B cell (primary cell): ENCODE measurements around the gene PKNOX2. TPM values are rescaled to one million over a fixed set of nuclear protein-coding genes. Genes with fewer than 3 reads are reported as not detected.

Source experiments
- ATAC-seq: fragments of 200-7000 bp; cut with Tn5 transposase; one replicate; pipeline ENCODE4 v1.10.0; 2021; ENCODE audit warnings: low read depth, mild to moderate bottlenecking, moderate number of reproducible peaks, moderate library complexity
- CTCF ChIA-PET: fragments of 350-600 bp; sonication (Branson Sonifier 250); formaldehyde crosslinking; loops from one replicate; lab custom pipeline; 2021; ENCODE audit warnings: antibody characterized with exemption, inconsistent platforms; lab: Charles Lee
- POLR2A ChIA-PET: fragments of 350-600 bp; sonication (Branson Sonifier 250); formaldehyde crosslinking; loops from one replicate; lab custom pipeline; 2021; ENCODE audit warnings: antibody characterized with exemption; lab: Charles Lee
- DNase-seq: peaks from one replicate; pipeline ENCODE4 v3.0.0; 2013
- H2AFZ ChIP-seq: 2 replicates; pipeline ENCODE4 v1.6.1; 2012; ENCODE audit warnings: mild to moderate bottlenecking, low read depth, low read length; ENCODE audit not compliant: insufficient read depth, poor library complexity, severe bottlenecking
- H3K27ac ChIP-seq, 2 donors: 1 replicate in 1 of 2; 2 replicates in 1 of 2; pipeline ENCODE4 v1.5.1; 2012 to 2013; ENCODE audit warnings: low read length in 2 of 2, mild to moderate bottlenecking in 2 of 2, moderate library complexity in 1 of 2
- H3K27me3 ChIP-seq, 4 experiments: fragments of 200-600 bp in 1 of 4; sonication (generic) in 1 of 4; replicated peaks in 1 of 4; 1 replicate in 2 of 4; 2 replicates in 2 of 4; pipeline versions ENCODE4 v1.6.1 to v1.7.0; 2013 to 2016; ENCODE audit warnings: low read length in 3 of 4, mild to moderate bottlenecking in 2 of 4, mixed read lengths in 1 of 4, moderate library complexity in 1 of 4; ENCODE audit not compliant: insufficient read depth in 4 of 4, control insufficient read depth in 3 of 4; ENCODE audit errors: control extremely low read depth in 1 of 4
- H3K36me3 ChIP-seq, 2 experiments: replicated peaks in 1 of 2; 1 replicate in 1 of 2; 2 replicates in 1 of 2; pipeline versions ENCODE4 v1.6.1 to v1.7.1; 2013; ENCODE audit warnings: low read length in 1 of 2; ENCODE audit not compliant: insufficient read depth in 2 of 2, control insufficient read depth in 1 of 2; ENCODE audit errors: control extremely low read depth in 1 of 2, extremely low read depth in 1 of 2
- H3K4me1 ChIP-seq, 2 donors: fragments of 200-600 bp in 1 of 2; sonication (generic) in 1 of 2; 1 replicate in 1 of 2; 2 replicates in 1 of 2; pipeline versions ENCODE4 v1.5.1 to v1.6.1; 2013 to 2017; ENCODE audit warnings: low read length in 2 of 2; ENCODE audit not compliant: control insufficient read depth in 2 of 2, insufficient read depth in 2 of 2
- H3K4me2 ChIP-seq: replicated peaks from 2 replicates; pipeline ENCODE3; 2012; ENCODE audit warnings: mild to moderate bottlenecking, low read depth, low read length; ENCODE audit not compliant: poor library complexity, severe bottlenecking
- H3K4me3 ChIP-seq, 5 experiments: fragments of 200-600 bp in 1 of 5; sonication (generic) in 1 of 5; 1 replicate in 3 of 5; 2 replicates in 2 of 5; pipeline versions ENCODE4 v1.5.1 to v1.7.0; 2011 to 2016; ENCODE audit warnings: low read length in 4 of 5, mild to moderate bottlenecking in 4 of 5, low read depth in 2 of 5, control low read depth in 1 of 5, moderate library complexity in 1 of 5; ENCODE audit not compliant: insufficient read depth in 1 of 5; ENCODE audit errors: control extremely low read depth in 1 of 5, extremely low read depth in 1 of 5
- H3K79me2 ChIP-seq: fragments of 200-600 bp; sonication (generic); one replicate; pipeline ENCODE4 v1.6.0; 2016; ENCODE audit warnings: low read length; ENCODE audit not compliant: control insufficient read depth, insufficient read depth
- H3K9ac ChIP-seq: fragments of 200-600 bp; sonication (generic); 2 replicates; pipeline ENCODE4 v1.6.1; 2017; ENCODE audit warnings: mild to moderate bottlenecking, low read length, moderate library complexity
- H3K9me3 ChIP-seq, 3 donors: one replicate each; pipeline versions ENCODE4 v1.6.1 to v1.7.1; 2013; ENCODE audit warnings: low read length in 2 of 3; ENCODE audit not compliant: control insufficient read depth in 2 of 3, insufficient read depth in 1 of 3; ENCODE audit errors: control extremely low read depth in 1 of 3
- H4K20me1 ChIP-seq: 2 replicates; pipeline ENCODE4 v1.6.0; 2012; ENCODE audit warnings: mild to moderate bottlenecking, low read length; ENCODE audit not compliant: insufficient read depth, control insufficient read depth, poor library complexity, severe bottlenecking
- H3K27ac Mint-ChIP-seq: one replicate; pipeline ENCODE4 v1.8.0; 2021; ENCODE audit warnings: mixed read lengths
- H3K27me3 Mint-ChIP-seq: one replicate; pipeline ENCODE4 v1.8.0; 2021; ENCODE audit warnings: mixed read lengths
- H3K4me1 Mint-ChIP-seq: one replicate; pipeline ENCODE4 v1.8.0; 2021; ENCODE audit warnings: mixed read lengths
- H3K4me3 Mint-ChIP-seq: one replicate; pipeline ENCODE4 v1.8.0; 2021; ENCODE audit warnings: mixed read lengths
- H3K9me3 Mint-ChIP-seq: one replicate; pipeline ENCODE4 v1.8.0; 2022; ENCODE audit warnings: mixed read lengths; ENCODE audit not compliant: insufficient read depth
- EZH2 ChIP-seq: IDR thresholded peaks from 2 replicates; pipeline ENCODE4 v1.6.1; 2012; ENCODE audit warnings: borderline replicate concordance, low read depth, mild to moderate bottlenecking, moderate library complexity, low read length; ENCODE audit not compliant: insufficient read depth, poor library complexity, severe bottlenecking
- WGBS: methylation state at CpG from one replicate; pipeline ENCODE4 v1.1.5; 2013; ENCODE audit warnings: missing lambda C conversion rate; ENCODE audit not compliant: insufficient coverage; 5-methylcytosine and 5-hydroxymethylcytosine counted together
- intact Hi-C: fragments of 100-400 bp; cut with micrococcal nuclease; formaldehyde crosslinking; loops from one replicate; pipeline ENCODE4 v1.10.0; 2022
- polyA plus RNA-seq: library from polyadenylated mRNA; depleted of rRNA; stranded (reverse); fragments of >200 nt; gene quantifications from 2 replicates; pipeline ENCODE4 v1.2.3, GENCODE V29; 2012
- total RNA-seq, 2 donors: library from RNA; stranded (reverse); fragments of 120-200 nt in 1 of 2; gene quantifications; 1 replicate in 1 of 2; 2 replicates in 1 of 2; pipeline versions ENCODE4 v1.2.3 to v1.2.4, GENCODE V29; 2013 to 2022
- TF ChIP-seq, protein P1 (sequence below): fragments of 200-600 bp; IDR thresholded peaks from one replicate; pipeline ENCODE4 v1.8.0; 2022; ENCODE audit warnings: antibody characterized with exemption, mild to moderate bottlenecking

Gene PKNOX2
- total and polyA plus RNA-seq, 2 donors (not counting 1 experiment from before 2014, with no cell fraction given) = not detected

DNA sequence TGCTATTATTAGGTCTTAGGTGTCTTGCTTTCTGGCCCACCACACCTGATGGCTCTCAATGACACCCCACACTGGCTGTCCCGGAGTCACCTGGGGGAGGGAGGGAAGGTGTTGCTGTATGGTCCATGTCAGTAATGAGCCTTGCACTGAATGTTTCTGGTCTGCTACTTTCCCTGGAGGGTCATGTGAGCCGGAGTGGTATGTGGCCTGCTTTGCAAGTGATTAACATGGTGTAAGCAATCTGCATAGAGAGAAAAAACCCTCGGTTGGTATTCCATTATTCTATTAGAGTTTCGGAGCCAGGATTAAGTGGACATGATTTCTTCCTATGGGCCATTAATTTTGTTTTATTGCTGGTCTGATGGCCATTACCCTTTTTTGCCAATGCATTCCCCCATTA is 63.9 kb downstream of the PKNOX2 start:
- ChIA-PET CTCF (no interaction called here), POLR2A (no interaction called here)
- H3K79me2 ChIP-seq = no peaks in the 10 kb centered on the region
- 70% methylated on average over 2 of the region's 4 CpGs for WGBS
- TF ChIP-seq EZH2 = no peak
- TF ChIP-seq, protein P1, sequence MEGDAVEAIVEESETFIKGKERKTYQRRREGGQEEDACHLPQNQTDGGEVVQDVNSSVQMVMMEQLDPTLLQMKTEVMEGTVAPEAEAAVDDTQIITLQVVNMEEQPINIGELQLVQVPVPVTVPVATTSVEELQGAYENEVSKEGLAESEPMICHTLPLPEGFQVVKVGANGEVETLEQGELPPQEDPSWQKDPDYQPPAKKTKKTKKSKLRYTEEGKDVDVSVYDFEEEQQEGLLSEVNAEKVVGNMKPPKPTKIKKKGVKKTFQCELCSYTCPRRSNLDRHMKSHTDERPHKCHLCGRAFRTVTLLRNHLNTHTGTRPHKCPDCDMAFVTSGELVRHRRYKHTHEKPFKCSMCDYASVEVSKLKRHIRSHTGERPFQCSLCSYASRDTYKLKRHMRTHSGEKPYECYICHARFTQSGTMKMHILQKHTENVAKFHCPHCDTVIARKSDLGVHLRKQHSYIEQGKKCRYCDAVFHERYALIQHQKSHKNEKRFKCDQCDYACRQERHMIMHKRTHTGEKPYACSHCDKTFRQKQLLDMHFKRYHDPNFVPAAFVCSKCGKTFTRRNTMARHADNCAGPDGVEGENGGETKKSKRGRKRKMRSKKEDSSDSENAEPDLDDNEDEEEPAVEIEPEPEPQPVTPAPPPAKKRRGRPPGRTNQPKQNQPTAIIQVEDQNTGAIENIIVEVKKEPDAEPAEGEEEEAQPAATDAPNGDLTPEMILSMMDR = no peak
- intact Hi-C loops = no loop called here
- no peaks in the 10 kb centered on the region for H4K20me1 ChIP-seq
- H3K9ac ChIP-seq = no peak overlapping the region
- no peaks in the 10 kb centered on the region for H3K4me1 Mint-ChIP-seq
- peaks cover 0 to 10% (median 0%) of the 10 kb centered on the region in 4 experiments for H3K27me3 ChIP-seq
- no peak overlapping the region for H3K4me2 ChIP-seq
- H3K36me3 ChIP-seq = no peaks in the 10 kb centered on the region
- no peaks in the 10 kb centered on the region for H3K9me3 Mint-ChIP-seq
- no peak overlapping the region for H3K4me3 ChIP-seq
- H3K4me3 Mint-ChIP-seq = no peak overlapping the region
- no peaks in the 10 kb centered on the region for H3K4me1 ChIP-seq
- no peak for DNase-seq
- no peak overlapping the region for H3K27ac ChIP-seq
- peaks cover 26% of the 10 kb centered on the region for H3K27me3 Mint-ChIP-seq
- H3K27ac Mint-ChIP-seq = no peak overlapping the region
- no peak for ATAC-seq
- no peaks in the 10 kb centered on the region for H3K9me3 ChIP-seq
- H2AFZ ChIP-seq = no peak overlapping the region

DNA sequence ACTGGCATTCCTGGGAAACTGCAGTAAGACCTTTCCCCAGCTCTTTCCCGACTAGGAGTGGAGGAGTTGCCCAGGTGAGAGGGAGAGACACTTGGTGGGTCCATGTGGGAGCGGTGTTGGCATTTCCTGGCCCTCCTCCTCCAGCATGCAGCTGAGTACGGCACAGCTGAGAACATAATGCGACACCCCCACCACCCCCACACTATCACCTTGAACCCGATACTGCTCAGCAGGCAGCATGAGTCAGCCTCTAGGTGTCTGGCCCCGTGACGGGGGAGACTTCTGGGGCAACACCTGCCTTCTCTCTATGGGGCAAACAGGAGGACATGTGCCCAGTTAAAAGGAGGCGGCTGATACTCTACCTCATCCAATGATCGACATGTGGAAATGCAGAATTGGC is 64.4 kb downstream of the PKNOX2 start:
- no peak overlapping the region for H3K27ac Mint-ChIP-seq

More for the DNA sequence above, 64.4 kb downstream of the PKNOX2 start:
- ChIA-PET CTCF (no interaction called here), POLR2A (no interaction called here)
- intact Hi-C loops = no loop called here
- peaks cover 0 to 10% (median 0%) of the 10 kb centered on the region in 4 experiments for H3K27me3 ChIP-seq
- TF ChIP-seq, protein P1 = no peak
- TF ChIP-seq EZH2 = no peak
- ATAC-seq (no peak), DNase-seq (no peak)
- H2AFZ ChIP-seq = no peak overlapping the region
- no peaks in the 10 kb centered on the region for H3K9me3 ChIP-seq
- H3K27me3 Mint-ChIP-seq = peaks cover 30% of the 10 kb centered on the region
- WGBS = 83% methylated on average over 4 of the region's 9 CpGs
- no peaks in the 10 kb centered on the region for H3K36me3 ChIP-seq
- no peak overlapping the region for H3K4me3 Mint-ChIP-seq
- no peak overlapping the region for H3K27ac ChIP-seq
- no peak overlapping the region for H3K4me3 ChIP-seq
- H3K9ac ChIP-seq = no peak overlapping the region
- no peaks in the 10 kb centered on the region for H3K79me2 ChIP-seq
- H3K4me1 ChIP-seq = no peaks in the 10 kb centered on the region
- no peaks in the 10 kb centered on the region for H3K4me1 Mint-ChIP-seq
- no peak overlapping the region for H3K4me2 ChIP-seq
- no peaks in the 10 kb centered on the region for H4K20me1 ChIP-seq
- no peaks in the 10 kb centered on the region for H3K9me3 Mint-ChIP-seq
